Uterus (tissue), 4 donors: ENCODE measurements around the gene ZMYND11. TPM values are rescaled to one million over a fixed set of nuclear protein-coding genes. Genes with fewer than 3 reads are reported as not detected.
"Not testable (repeated sequence)": the region's sequence is repeated elsewhere in the genome, so short reads cannot be mapped to it uniquely, and the experiment has no call there.

Source experiments
- DNase-seq, 2 donors: peaks; one replicate each; pipeline ENCODE4 v3.0.0-alpha.2; 2019 to 2020
- H3K27ac ChIP-seq, 2 donors: fragments of 200-600 bp; sonication (generic); 1 replicate in 1 of 2; 2 replicates in 1 of 2; pipeline ENCODE4 v1.5.1; 2016 to 2018
- H3K27me3 ChIP-seq, 2 donors: fragments of 200-600 bp; sonication (generic); one replicate each; pipeline ENCODE4 v1.5.1; 2018 to 2019; ENCODE audit warnings: control low read depth in 1 of 2
- H3K36me3 ChIP-seq, 2 donors: fragments of 200-600 bp; sonication (generic); one replicate each; pipeline ENCODE4 v1.5.1; 2019; ENCODE audit warnings: control low read depth in 1 of 2
- H3K4me1 ChIP-seq, 2 donors: fragments of 200-600 bp; sonication (generic); one replicate each; pipeline ENCODE4 v1.5.1; 2018 to 2019; ENCODE audit warnings: control low read depth in 1 of 2
- H3K4me3 ChIP-seq, 2 donors: fragments of 200-600 bp; sonication (generic); 1 replicate in 1 of 2; 2 replicates in 1 of 2; pipeline ENCODE4 v1.5.1; 2018 to 2019; ENCODE audit warnings: mild to moderate bottlenecking in 1 of 2
- H3K9me3 ChIP-seq, 2 donors: fragments of 200-600 bp; sonication (generic); one replicate each; pipeline ENCODE4 v1.5.1; 2019; ENCODE audit warnings: control low read depth in 1 of 2
- CTCF ChIP-seq, 4 experiments: fragments of 200-600 bp in 2 of 4; fragments of 450-650 bp in 2 of 4; sonication (generic) in 2 of 4; IDR thresholded peaks; one replicate each; pipeline ENCODE4 v1.5.1; 2016 to 2019; ENCODE audit warnings: antibody characterized with exemption in 4 of 4, mild to moderate bottlenecking in 2 of 4, moderate library complexity in 1 of 4
- POLR2A ChIP-seq, 2 donors: fragments of 450-650 bp; IDR thresholded peaks; one replicate each; pipeline ENCODE4 v1.6.1; 2016; ENCODE audit warnings: antibody characterized with exemption in 2 of 2, mild to moderate bottlenecking in 1 of 2, moderate library complexity in 1 of 2
- intact Hi-C: fragments of 100-400 bp; cut with DNase I; formaldehyde crosslinking; loops from one replicate; pipeline ENCODE4 v1.15.1; 2023; ENCODE audit warnings: low total_unique reads
- total RNA-seq, 4 donors: library from RNA; depleted of rRNA in 3 of 4; stranded (reverse); fragments of >200 nt in 3 of 4; gene quantifications; one replicate each; pipeline versions ENCODE4 v1.1.0 to v1.2.4, GENCODE V29; 2014 to 2023
- donor health status: DM: yes; HTN: yes; CAD: no.

The ZMYND11 gene
- total RNA-seq, 4 donors from 2014 or later = 54.1 to 122 (median 104) TPM

- DNase-seq = no peak
- Histone ChIP-seq H3K9me3 (peaks cover 0 to 4% of the 10 kb centered on the region in 2 donors), H3K4me3 (no peak overlapping the region), H3K4me1 (no peaks in the 10 kb centered on the region), H3K27me3 (no peaks in the 10 kb centered on the region), H3K27ac (no peak overlapping the region), H3K36me3 (no peaks in the 10 kb centered on the region)
- intact Hi-C loops = no loop called here
- TF ChIP-seq POLR2A (IDR thresholded peaks at IDR 0.05) (no peak), CTCF (IDR thresholded peaks at IDR 0.05) (no peak)
Observed at GRCh38 chr10:182441-183201, 47.4 kb downstream of the ZMYND11 start.

- Histone ChIP-seq H3K36me3 (no peaks in the 10 kb centered on the region), H3K9me3 (peaks cover 0 to 4% of the 10 kb centered on the region in 2 donors), H3K27ac (no peak overlapping the region), H3K4me3 (no peak overlapping the region), H3K4me1 (no peaks in the 10 kb centered on the region), H3K27me3 (no peaks in the 10 kb centered on the region)
- DNase-seq = no peak
- TF ChIP-seq CTCF (IDR thresholded peaks at IDR 0.05) = no peak
- TF ChIP-seq POLR2A (IDR thresholded peaks at IDR 0.05) = no peak
- intact Hi-C loops = no loop called here
Observed at GRCh38 chr10:184174-184573, 48.9 kb downstream of the ZMYND11 start.

- no peak overlapping the region for H3K4me3 ChIP-seq
- no peaks in the 10 kb centered on the region for H3K27me3 ChIP-seq
- intact Hi-C loops = no loop called here
- TF ChIP-seq CTCF (IDR thresholded peaks at IDR 0.05) = no peak
- no peak for TF ChIP-seq POLR2A (IDR thresholded peaks at IDR 0.05)
- no peaks in the 10 kb centered on the region for H3K4me1 ChIP-seq
- DNase-seq = no peak
- H3K36me3 ChIP-seq = no peaks in the 10 kb centered on the region
- H3K27ac ChIP-seq = no peak overlapping the region
- H3K9me3 ChIP-seq = peaks cover 0 to 4% of the 10 kb centered on the region in 2 donors
Observed at GRCh38 chr10:184911-185310, 49.7 kb downstream of the ZMYND11 start.

GRCh38 chr10:185571-185970 is 50.3 kb downstream of the ZMYND11 start:
- not testable (repeated sequence) for DNase-seq, H3K36me3 ChIP-seq

GRCh38 chr10:186911-187310 is 51.7 kb downstream of the ZMYND11 start:
- no peak for DNase-seq
- H3K27me3 ChIP-seq = no peaks in the 10 kb centered on the region

More at GRCh38 chr10:185571-185970, 50.3 kb downstream of the ZMYND11 start:
- intact Hi-C loops, H3K27ac ChIP-seq, H3K4me3 ChIP-seq, H3K27me3 ChIP-seq, H3K9me3 ChIP-seq, H3K4me1 ChIP-seq: not testable (repeated sequence)

More at GRCh38 chr10:186911-187310, 51.7 kb downstream of the ZMYND11 start:
- H3K4me3 ChIP-seq = no peak overlapping the region
- no peaks in the 10 kb centered on the region for H3K4me1 ChIP-seq
- H3K27ac ChIP-seq = no peak overlapping the region
- no peak for TF ChIP-seq CTCF (IDR thresholded peaks at IDR 0.05)
- TF ChIP-seq POLR2A (IDR thresholded peaks at IDR 0.05) = no peak
- intact Hi-C loops = no loop called here
- H3K36me3 ChIP-seq = no peaks in the 10 kb centered on the region
- H3K9me3 ChIP-seq = peaks cover 0 to 4% of the 10 kb centered on the region in 2 donors
